GM21526 (cell line): ENCODE measurements around the gene CA14.
"Not testable (repeated sequence)": the region's sequence is repeated elsewhere in the genome, so short reads cannot be mapped to it uniquely, and the experiment has no call there.

Source experiments
- ATAC-seq: cut with Tn5 transposase; IDR thresholded peaks from one replicate; pipeline ENCODE4 v1.9.1; 2021; ENCODE audit warnings: moderate library complexity; ENCODE audit not compliant: unreplicated experiment, low FRiP score

CA14 gene

GRCh38 chr1:150235852-150236613 lies 21.5 kb upstream of the CA14 start, which contains the start of gene ANP32E:
Gene ANP32E (minus strand): TSS chr1:150236112. CDS start chr1:150235786, 326 bp downstream.
- ATAC-seq: peak; percentile 79

- no peak for ATAC-seq
Measured at GRCh38 chr1:150236614-150237100, 20.9 kb upstream of the CA14 start.

GRCh38 chr1:150237176-150237575 lies 20.4 kb upstream of the CA14 start:
- not testable (repeated sequence) for ATAC-seq

- no peak for ATAC-seq
Measured at GRCh38 chr1:150237746-150238145, 19.8 kb upstream of the CA14 start.

- ATAC-seq: no peak
Measured at GRCh38 chr1:150243003-150243402, 14.6 kb upstream of the CA14 start.

GRCh38 chr1:150249936-150250335 lies 7.6 kb upstream of the CA14 start:
- ATAC-seq: no peak

GRCh38 chr1:150256198-150256553 lies 1.4 kb upstream of the CA14 start:
- no peak for ATAC-seq

DNA sequence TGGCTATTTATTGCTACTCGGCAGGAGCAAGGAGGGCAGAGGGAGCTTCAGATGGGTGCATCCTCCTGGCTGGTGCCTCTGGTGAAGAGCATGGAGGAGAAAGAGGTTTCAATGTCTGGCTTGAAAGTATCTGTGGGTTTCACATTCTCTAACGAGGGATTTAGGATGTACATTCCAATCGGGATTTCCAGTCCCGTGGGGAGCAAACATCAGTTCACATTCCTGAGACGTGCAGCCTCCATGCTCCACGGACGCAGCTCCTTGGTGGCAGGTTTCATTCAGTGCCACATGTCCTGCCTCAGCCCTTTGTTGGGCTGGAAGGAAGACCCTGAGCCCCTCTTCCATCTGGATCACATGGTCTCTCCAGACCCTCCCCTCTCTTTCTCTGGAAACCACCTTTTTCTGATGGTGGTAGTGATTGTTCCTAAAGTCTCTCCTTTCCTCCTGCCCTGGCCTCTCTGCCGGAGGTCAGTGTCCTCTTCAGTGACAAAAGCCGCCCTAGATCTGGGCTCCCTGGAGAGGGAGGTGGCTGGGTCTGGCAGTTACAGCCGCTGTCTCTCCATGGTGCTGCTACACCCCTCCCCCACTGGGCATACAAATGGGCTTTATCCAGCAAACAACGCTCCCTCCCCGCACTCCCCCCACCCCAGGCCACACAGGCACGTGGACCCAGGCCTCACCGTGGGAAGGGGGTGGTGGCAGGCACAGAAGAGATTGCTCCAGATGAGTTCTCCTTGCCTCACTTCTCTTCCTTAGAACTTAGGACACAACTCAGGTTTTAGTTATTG lies 826 bp upstream of the CA14 start:
- no peak for ATAC-seq

DNA sequence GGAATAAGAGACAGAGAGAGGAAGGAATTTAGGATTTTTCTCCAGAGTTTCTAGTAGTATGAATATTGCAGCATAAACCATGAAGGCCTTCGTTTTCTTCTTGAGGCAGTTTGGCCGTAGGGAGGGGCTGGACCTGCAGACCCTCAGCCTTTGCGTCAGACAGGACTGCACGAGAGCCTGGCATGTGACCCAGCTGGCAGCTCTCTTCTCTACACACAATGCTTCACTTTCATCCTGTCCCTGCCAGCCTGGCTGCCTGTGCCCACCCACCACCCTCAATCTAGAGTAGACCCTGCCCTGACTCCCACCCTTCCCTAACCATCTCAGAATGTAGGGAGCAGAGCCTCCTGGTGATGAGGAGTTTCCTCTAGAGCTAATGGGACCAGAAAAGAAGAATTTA lies 1.6 kb downstream of the CA14 start:
- ATAC-seq: no peak

DNA sequence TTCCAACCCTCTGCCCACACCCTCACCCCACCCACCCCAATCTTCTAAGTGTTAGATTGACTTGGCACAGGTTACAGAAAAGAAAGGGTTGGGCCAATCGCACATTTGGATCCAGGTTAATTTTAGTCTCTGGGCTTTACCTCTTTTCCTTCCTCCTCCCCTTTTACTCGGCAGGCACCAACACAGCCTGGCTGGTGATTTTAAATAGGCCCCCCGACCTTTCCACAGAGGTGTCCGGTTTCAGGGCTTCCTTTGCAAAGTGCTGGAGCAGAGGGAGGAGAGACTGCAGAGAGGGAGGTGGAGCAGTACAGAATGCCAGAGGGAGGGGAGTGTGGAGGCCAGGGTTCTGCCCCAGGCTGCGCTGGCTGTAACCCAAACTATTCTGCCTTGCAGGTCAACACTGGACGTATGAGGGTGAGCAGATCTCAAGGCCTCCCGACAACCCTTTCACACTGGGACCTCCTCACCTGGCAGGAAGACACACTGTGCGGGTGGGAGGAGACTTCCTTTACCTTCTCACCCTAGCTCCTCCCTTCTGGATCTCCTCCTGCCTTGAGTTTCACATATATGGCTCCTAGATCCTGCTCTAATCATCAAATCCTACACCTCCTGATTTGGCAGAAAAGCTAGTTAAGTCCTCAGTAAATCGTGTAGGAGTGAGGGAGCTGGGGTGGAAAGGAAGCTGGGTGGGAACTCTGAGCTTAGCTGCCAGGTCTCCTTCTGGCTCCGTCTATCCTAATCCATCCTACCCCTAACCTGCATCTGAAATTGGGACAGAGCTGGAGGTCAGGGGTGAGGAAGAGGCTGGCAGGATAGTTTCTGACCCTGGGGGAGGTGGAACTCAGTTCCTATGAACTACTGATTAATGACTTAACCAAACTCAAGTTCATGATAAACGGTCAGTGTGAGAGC lies 2.4 kb downstream of the CA14 start:
- ATAC-seq: no peak

GRCh38 chr1:150261367-150261766 lies 3.8 kb downstream of the CA14 start:
- ATAC-seq: no peak

- ATAC-seq: no peak
Measured at GRCh38 chr1:150262388-150263320, 5.1 kb downstream of the CA14 start.

GRCh38 chr1:150263549-150263948 lies 6.0 kb downstream of the CA14 start:
- ATAC-seq: no peak

DNA sequence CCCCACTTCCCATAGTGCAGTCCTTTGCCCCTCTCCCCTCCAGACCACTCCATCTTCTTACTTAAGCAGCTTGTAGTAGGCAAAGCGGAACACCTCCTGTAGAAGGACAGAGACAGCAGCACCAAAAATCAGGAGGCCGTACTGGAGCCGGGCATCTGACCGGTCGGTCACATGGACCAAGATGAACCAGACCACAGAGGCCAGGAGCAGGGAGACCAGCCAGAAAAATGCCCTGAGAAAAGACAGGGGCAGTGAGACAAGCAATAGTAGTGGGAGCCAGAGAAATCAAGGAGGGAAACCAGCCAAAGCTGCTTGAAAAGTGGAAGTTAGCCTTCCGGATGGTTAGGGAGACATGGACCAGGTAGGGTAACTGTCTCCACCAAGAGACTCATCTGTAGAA lies 10.3 kb downstream of the CA14 start:
- ATAC-seq: no peak

GRCh38 chr1:150268340-150268704 lies 10.7 kb downstream of the CA14 start:
- peak; percentile 27 for ATAC-seq

DNA sequence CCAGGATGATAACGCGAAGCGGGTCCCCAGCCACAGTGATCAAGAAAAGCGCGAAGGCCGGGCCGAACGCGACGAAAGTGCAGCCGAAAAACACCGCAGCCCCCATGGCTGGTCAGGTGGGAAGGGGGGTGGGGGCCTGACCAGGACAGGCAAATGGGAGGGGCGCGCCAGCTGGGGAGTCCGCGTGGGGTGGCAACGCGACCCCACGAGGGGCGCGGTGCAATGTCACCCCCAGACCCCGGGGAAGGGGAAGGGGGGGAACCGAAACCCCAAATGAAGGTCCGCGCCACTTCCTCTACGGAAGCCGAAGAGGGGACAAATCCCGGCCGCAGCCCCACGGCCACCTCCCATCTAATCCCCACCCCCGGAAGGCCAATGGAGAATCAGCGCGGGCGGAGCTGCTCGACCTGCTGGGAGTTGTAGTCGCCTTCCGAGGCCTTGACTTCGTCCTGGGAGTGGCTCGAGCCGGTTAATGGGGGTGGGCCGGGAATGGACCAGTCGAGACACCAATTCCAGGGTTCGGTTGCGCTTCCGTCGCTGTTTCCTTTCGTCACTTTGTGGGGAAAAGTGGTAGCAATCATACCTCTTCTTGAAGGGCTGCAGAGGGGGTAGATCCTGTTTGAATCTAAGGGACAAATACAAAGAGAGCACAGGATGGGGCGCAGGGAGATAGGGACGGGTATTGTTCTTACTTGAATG lies 11.3 kb downstream of the CA14 start, which contains the start of gene APH1A:
Gene APH1A, minus strand, starts transcription at position 312 of the 699 bp plus-strand sequence. Its CDS starts 206 bp downstream, at position 106.
- peak; percentile 75 for ATAC-seq

GRCh38 chr1:150269451-150269850 lies 11.9 kb downstream of the CA14 start:
- ATAC-seq: no peak

DNA sequence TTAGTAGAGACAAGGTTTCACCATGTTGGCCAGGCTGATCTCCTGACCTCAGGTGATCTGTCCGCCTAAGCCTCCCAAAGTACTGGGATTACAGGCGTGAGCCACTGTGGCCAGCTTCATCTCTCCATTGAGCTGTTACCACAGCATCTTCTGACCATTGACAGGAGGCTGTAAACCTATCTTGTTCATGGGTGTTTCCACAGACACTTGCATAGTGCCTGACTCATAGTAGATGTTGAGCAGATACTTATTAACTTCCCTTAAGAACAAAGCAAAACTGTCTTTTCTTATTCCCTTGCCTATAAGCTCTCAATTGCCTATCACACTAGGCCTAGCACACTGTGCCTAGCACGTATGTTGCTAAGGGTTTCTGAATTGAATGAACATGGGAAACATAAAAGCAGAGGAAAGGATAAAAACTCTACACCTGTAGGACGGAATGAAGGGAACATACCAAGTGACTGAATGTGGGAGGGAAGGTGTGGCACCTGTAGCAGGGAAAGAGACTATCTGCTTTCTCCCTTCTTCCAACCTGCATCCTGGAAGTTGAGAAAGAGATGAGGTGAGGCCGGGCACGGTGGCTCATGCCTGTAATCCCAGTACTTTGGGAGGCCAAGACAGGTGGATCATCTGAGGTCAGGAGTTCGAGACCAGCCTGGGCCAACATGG lies 13.9 kb downstream of the CA14 start:
- no peak for ATAC-seq
